ENCODE results near the gene CYP1A2. TPM values are rescaled to one million over a fixed set of nuclear protein-coding genes. Genes with fewer than 3 reads are reported as not detected.
A peak's percentile ranks its signal among the peaks of the same experiment; 100 is the strongest.

The CYP1A2 gene
- total and polyA plus RNA-seq, 2 of the 13 experiments (the other 11 are each of a cell fraction or from before 2014, with no cell fraction given), result 0.07 TPM; not detected in 1

DNA sequence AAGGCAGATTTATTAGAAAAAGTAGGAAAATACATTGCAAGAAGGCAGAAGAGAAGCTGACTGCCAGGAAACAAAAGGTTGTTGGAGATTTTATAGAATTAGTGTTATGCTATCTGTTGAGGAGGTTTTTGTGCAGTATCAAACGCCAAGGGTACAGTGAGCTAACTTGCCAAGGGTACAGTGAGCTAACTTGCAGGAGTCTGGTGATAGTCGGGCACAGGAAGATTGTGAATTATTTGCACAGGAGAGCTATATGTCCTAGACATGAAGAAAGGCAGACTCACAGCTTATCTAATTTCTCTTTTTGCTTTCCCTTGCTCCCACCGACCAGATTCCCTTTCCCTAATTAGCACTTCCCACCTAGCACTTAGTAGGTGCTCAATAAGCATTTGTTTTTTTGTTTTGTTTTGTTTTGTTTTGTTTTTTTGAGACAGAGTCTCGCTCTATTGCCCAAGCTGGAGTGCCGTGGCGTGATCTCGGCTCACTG lies 30.6 kb downstream of the CYP1A2 start:
- CTCF ChIA-PET (ENCODE audit: low intra/inter-chr PET ratio, low total read pairs), result interaction anchor here (1.1 kb wide), 1 partner anchor 8 kb away, joined by 3 read pairs; no protein-coding TSS in a partner anchor
- WGBS (ENCODE audit: low lambda C conversion rate), result 29% methylated on average over 7 of the region's 7 CpGs
- H4K20me1 ChIP-seq (ENCODE audit: insufficient read depth, low read length), result peaks cover 4% of the 10 kb centered on the region
- in situ Hi-C loops (cut with HindIII; ENCODE audit: extremely low pct_ligation_motif_present, low pct_unique_long_range_greater_than_20kb) (loop anchor here (10.0 kb wide), 1 partner anchor 176 kb away; the partner anchor contains the start of gene RPP25), intact Hi-C loops (cut with micrococcal nuclease; ENCODE audit: unreplicated experiment) (no loop called here)
- peak overlapping the region; percentile 59 for H3K27ac ChIP-seq (ENCODE audit: extremely low read length, insufficient read depth, low read length)
- ATAC-seq (no peak), DNase-seq (ENCODE audit: low spot score) (no peak), FAIRE-seq (no peak)
- no peaks in the 10 kb centered on the region for H3K9me3 ChIP-seq (ENCODE audit: low read length)
- no peaks in the 10 kb centered on the region for H3K36me3 ChIP-seq (replicated peaks in 1 of 2; ENCODE audit: control insufficient read depth in 1 of 2, insufficient read depth in 2 of 2, low read length in 2 of 2)
- H3K27me3 ChIP-seq (ENCODE audit: control insufficient read depth in 1 of 2, insufficient read depth in 2 of 2, low read length in 2 of 2), result no peaks in the 10 kb centered on the region
- no peak overlapping the region for H2AFZ ChIP-seq (ENCODE audit: low read length)
- H3K9ac ChIP-seq (ENCODE audit: insufficient read depth, low read depth, low read length), result no peak overlapping the region
- peaks cover 17% of the 10 kb centered on the region for H3K79me2 ChIP-seq (ENCODE audit: insufficient read depth, low read length)
- H3K4me1 ChIP-seq (ENCODE audit: insufficient read depth, low read length), result peaks cover 86% of the 10 kb centered on the region
- POLR2A ChIA-PET, result interaction anchor here (0.9 to 2.0 kb wide), 4 partner anchors 8 to 589 kb away, joined by 3 to 17 read pairs (median 6); partner anchors contain the start of genes FAM219B and MAN2C1
- no TSS peak for BruUV-seq (replicated peaks)
- peak overlapping the region; percentile 36 for H3K4me2 ChIP-seq (ENCODE audit: low read depth, low read length)
- TF ChIP-seq MED1 (CRISPR knock-in tag; IDR thresholded peaks at IDR 0.05), result no peak
- no peak for TF ChIP-seq ZNF550 (CRISPR knock-in tag; IDR thresholded peaks at IDR 0.05; ENCODE audit: borderline replicate concordance)
- no peak for TF ChIP-seq ZNF891 (CRISPR knock-in tag; IDR thresholded peaks at IDR 0.05)
- TF ChIP-seq, protein P1, sequence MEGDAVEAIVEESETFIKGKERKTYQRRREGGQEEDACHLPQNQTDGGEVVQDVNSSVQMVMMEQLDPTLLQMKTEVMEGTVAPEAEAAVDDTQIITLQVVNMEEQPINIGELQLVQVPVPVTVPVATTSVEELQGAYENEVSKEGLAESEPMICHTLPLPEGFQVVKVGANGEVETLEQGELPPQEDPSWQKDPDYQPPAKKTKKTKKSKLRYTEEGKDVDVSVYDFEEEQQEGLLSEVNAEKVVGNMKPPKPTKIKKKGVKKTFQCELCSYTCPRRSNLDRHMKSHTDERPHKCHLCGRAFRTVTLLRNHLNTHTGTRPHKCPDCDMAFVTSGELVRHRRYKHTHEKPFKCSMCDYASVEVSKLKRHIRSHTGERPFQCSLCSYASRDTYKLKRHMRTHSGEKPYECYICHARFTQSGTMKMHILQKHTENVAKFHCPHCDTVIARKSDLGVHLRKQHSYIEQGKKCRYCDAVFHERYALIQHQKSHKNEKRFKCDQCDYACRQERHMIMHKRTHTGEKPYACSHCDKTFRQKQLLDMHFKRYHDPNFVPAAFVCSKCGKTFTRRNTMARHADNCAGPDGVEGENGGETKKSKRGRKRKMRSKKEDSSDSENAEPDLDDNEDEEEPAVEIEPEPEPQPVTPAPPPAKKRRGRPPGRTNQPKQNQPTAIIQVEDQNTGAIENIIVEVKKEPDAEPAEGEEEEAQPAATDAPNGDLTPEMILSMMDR (CRISPR knock-in tag; IDR thresholded peaks at IDR 0.05), result no peak
- TF ChIP-seq, protein P2, sequence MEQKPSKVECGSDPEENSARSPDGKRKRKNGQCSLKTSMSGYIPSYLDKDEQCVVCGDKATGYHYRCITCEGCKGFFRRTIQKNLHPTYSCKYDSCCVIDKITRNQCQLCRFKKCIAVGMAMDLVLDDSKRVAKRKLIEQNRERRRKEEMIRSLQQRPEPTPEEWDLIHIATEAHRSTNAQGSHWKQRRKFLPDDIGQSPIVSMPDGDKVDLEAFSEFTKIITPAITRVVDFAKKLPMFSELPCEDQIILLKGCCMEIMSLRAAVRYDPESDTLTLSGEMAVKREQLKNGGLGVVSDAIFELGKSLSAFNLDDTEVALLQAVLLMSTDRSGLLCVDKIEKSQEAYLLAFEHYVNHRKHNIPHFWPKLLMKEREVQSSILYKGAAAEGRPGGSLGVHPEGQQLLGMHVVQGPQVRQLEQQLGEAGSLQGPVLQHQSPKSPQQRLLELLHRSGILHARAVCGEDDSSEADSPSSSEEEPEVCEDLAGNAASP (CRISPR knock-in tag; IDR thresholded peaks at IDR 0.05; ENCODE audit: borderline replicate concordance), result no peak
- no peak for TF ChIP-seq ADNP (CRISPR knock-in tag; IDR thresholded peaks at IDR 0.05)
- TF ChIP-seq ZFY (CRISPR knock-in tag; IDR thresholded peaks at IDR 0.05), result no peak
- TF ChIP-seq, protein P3, sequence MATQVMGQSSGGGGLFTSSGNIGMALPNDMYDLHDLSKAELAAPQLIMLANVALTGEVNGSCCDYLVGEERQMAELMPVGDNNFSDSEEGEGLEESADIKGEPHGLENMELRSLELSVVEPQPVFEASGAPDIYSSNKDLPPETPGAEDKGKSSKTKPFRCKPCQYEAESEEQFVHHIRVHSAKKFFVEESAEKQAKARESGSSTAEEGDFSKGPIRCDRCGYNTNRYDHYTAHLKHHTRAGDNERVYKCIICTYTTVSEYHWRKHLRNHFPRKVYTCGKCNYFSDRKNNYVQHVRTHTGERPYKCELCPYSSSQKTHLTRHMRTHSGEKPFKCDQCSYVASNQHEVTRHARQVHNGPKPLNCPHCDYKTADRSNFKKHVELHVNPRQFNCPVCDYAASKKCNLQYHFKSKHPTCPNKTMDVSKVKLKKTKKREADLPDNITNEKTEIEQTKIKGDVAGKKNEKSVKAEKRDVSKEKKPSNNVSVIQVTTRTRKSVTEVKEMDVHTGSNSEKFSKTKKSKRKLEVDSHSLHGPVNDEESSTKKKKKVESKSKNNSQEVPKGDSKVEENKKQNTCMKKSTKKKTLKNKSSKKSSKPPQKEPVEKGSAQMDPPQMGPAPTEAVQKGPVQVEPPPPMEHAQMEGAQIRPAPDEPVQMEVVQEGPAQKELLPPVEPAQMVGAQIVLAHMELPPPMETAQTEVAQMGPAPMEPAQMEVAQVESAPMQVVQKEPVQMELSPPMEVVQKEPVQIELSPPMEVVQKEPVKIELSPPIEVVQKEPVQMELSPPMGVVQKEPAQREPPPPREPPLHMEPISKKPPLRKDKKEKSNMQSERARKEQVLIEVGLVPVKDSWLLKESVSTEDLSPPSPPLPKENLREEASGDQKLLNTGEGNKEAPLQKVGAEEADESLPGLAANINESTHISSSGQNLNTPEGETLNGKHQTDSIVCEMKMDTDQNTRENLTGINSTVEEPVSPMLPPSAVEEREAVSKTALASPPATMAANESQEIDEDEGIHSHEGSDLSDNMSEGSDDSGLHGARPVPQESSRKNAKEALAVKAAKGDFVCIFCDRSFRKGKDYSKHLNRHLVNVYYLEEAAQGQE (IDR thresholded peaks at IDR 0.05; ENCODE audit: borderline replicate concordance in 1 of 2, low read depth in 1 of 2, low read length in 2 of 2), result no peak
- TF ChIP-seq MYC (CRISPR knock-in tag; IDR thresholded peaks at IDR 0.05; ENCODE audit: borderline replicate concordance), result no peak
- TF ChIP-seq, protein P4, sequence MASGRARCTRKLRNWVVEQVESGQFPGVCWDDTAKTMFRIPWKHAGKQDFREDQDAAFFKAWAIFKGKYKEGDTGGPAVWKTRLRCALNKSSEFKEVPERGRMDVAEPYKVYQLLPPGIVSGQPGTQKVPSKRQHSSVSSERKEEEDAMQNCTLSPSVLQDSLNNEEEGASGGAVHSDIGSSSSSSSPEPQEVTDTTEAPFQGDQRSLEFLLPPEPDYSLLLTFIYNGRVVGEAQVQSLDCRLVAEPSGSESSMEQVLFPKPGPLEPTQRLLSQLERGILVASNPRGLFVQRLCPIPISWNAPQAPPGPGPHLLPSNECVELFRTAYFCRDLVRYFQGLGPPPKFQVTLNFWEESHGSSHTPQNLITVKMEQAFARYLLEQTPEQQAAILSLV (CRISPR knock-in tag; IDR thresholded peaks at IDR 0.05; ENCODE audit: borderline replicate concordance), result no peak
- no peak for TF ChIP-seq ZNF660 (CRISPR knock-in tag; IDR thresholded peaks at IDR 0.05; ENCODE audit: borderline replicate concordance, low read depth)
- no peak overlapping the region for H3K4me3 ChIP-seq (replicated peaks in 1 of 3; ENCODE audit: insufficient read depth in 1 of 3, low read depth in 2 of 3, low read length in 3 of 3)
